Measurements from ENCODE around the gene BRWD1. TPM values are rescaled to one million over a fixed set of nuclear protein-coding genes. Genes with fewer than 3 reads are reported as not detected.
A peak's percentile ranks its signal among the peaks of the same experiment; 100 is the strongest.

BRWD1 gene
- total RNA-seq, 1 experiment from 2014 or later = 28.8 TPM

GRCh38 chr21:39317134-39318090 is 4.0 kb upstream of the BRWD1 start:
- H3K4me1 Mint-ChIP-seq (ENCODE audit: low read depth, unreplicated experiment) = peaks cover 9% of the 10 kb centered on the region
- H3K9me3 Mint-ChIP-seq (ENCODE audit: low read depth, unreplicated experiment) = no peaks in the 10 kb centered on the region
- H3K27ac Mint-ChIP-seq (ENCODE audit: unreplicated experiment) = no peak overlapping the region
- intact Hi-C loops (cut with micrococcal nuclease; ENCODE audit: unreplicated experiment) = loop anchor here (10.0 kb wide), 1 partner anchor 67 kb away; a partner anchor contains a TSS
- H3K4me3 Mint-ChIP-seq (ENCODE audit: low read depth, unreplicated experiment) = no peak overlapping the region
- peaks cover 22% of the 10 kb centered on the region for H3K36me3 Mint-ChIP-seq (ENCODE audit: insufficient read depth, unreplicated experiment)
- TF ChIP-seq, protein P1, sequence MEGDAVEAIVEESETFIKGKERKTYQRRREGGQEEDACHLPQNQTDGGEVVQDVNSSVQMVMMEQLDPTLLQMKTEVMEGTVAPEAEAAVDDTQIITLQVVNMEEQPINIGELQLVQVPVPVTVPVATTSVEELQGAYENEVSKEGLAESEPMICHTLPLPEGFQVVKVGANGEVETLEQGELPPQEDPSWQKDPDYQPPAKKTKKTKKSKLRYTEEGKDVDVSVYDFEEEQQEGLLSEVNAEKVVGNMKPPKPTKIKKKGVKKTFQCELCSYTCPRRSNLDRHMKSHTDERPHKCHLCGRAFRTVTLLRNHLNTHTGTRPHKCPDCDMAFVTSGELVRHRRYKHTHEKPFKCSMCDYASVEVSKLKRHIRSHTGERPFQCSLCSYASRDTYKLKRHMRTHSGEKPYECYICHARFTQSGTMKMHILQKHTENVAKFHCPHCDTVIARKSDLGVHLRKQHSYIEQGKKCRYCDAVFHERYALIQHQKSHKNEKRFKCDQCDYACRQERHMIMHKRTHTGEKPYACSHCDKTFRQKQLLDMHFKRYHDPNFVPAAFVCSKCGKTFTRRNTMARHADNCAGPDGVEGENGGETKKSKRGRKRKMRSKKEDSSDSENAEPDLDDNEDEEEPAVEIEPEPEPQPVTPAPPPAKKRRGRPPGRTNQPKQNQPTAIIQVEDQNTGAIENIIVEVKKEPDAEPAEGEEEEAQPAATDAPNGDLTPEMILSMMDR (IDR thresholded peaks at IDR 0.05; ENCODE audit: unreplicated experiment) = no peak
- DNase-seq = no peak
- no peaks in the 10 kb centered on the region for H3K27me3 Mint-ChIP-seq (ENCODE audit: unreplicated experiment)
- no TSS peak for BruUV-seq (replicated peaks)
- CTCF ChIA-PET = no interaction called here

GRCh38 chr21:39316729-39317128 is 3.3 kb upstream of the BRWD1 start:
- TF ChIP-seq, protein P1 (IDR thresholded peaks at IDR 0.05; ENCODE audit: unreplicated experiment) = no peak
- H3K4me3 Mint-ChIP-seq (ENCODE audit: low read depth, unreplicated experiment) = no peak overlapping the region
- H3K27me3 Mint-ChIP-seq (ENCODE audit: unreplicated experiment) = no peaks in the 10 kb centered on the region
- H3K36me3 Mint-ChIP-seq (ENCODE audit: insufficient read depth, unreplicated experiment) = peaks cover 29% of the 10 kb centered on the region
- no peak for DNase-seq
- CTCF ChIA-PET = no interaction called here
- BruUV-seq (replicated peaks) = no TSS peak
- intact Hi-C loops (cut with micrococcal nuclease; ENCODE audit: unreplicated experiment) = loop anchor here (10.0 kb wide), 1 partner anchor 68 kb away; a partner anchor contains a TSS
- H3K4me1 Mint-ChIP-seq (ENCODE audit: low read depth, unreplicated experiment) = peaks cover 11% of the 10 kb centered on the region
- no peaks in the 10 kb centered on the region for H3K9me3 Mint-ChIP-seq (ENCODE audit: low read depth, unreplicated experiment)
- no peak overlapping the region for H3K27ac Mint-ChIP-seq (ENCODE audit: unreplicated experiment)

DNA sequence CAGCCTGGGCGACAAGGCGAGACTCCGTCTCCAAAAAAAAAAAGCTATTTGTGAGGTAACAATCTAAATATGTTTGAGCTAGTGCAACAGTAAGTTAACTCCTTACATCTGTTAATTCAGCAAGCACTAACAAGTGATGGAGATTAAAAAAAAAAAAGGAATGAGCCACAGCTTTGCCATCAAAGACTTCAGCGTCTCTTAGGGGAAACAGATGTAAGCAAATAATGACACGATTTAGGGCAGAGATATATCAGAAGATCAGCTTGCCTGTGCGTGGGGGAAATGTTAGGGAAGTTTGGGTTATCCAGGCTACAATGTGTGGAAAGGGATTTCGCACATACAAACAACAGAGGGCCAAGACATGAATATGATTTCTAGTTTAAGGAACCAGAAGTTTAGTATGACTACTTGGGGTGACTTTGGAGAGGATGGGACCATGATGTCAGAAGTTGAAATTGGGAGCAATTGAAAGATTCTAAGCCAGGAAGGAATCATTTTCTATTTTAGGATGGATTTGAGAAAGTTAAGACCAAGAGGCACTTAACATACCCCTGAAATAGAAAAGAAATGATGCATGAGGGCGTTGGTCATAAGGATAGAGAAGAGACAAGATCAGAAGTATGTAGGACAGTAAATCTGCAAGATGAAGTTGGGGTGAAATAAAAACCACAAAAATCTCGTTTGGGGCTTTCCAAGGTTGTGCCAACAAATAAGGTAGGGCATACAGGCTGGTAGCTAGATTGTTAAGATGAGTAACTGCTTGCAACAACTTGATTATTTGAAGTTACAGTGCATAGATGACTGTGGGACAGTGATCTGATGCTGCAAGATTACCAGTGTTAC is 2.4 kb upstream of the BRWD1 start:
- BruUV-seq (replicated peaks) = TSS peak; percentile 15
- TF ChIP-seq, protein P1 (IDR thresholded peaks at IDR 0.05; ENCODE audit: unreplicated experiment) = no peak
- intact Hi-C loops (cut with micrococcal nuclease; ENCODE audit: unreplicated experiment) = loop anchor here (10.0 kb wide), 1 partner anchor 69 kb away; a partner anchor contains a TSS
- Mint-ChIP-seq H3K4me3 (ENCODE audit: low read depth, unreplicated experiment) (no peak overlapping the region), H3K36me3 (ENCODE audit: insufficient read depth, unreplicated experiment) (peaks cover 32% of the 10 kb centered on the region), H3K4me1 (ENCODE audit: low read depth, unreplicated experiment) (peaks cover 8% of the 10 kb centered on the region), H3K27me3 (ENCODE audit: unreplicated experiment) (no peaks in the 10 kb centered on the region), H3K27ac (ENCODE audit: unreplicated experiment) (no peak overlapping the region), H3K9me3 (ENCODE audit: low read depth, unreplicated experiment) (no peaks in the 10 kb centered on the region)
- CTCF ChIA-PET = interaction anchor here (0.6 kb wide), 1 partner anchor 126 kb away, joined by 3 read pairs; no protein-coding TSS in a partner anchor
- DNase-seq = no peak

Data from Calu3 (cell line).